OCI-LY3 (cell line): ENCODE results near the gene TMEM9B.

Experiments
- CTCF ChIP-seq: fragments of 200-600, 300-600 bp; sonication (generic); IDR thresholded peaks from 2 replicates; pipeline ENCODE4 v1.5.1; 2014; ENCODE audit warnings: antibody characterized with exemption, low read length, low read depth
- EZH2phosphoT487 ChIP-seq: fragments of 200-600 bp; shearing (Covaris generic); IDR thresholded peaks from 2 replicates; pipeline ENCODE4 v1.6.1; 2018; ENCODE audit warnings: antibody characterized with exemption, mixed run types, low read depth

- TF ChIP-seq CTCF (no peak), EZH2phosphoT487 (no peak)
These were observed 47.0 kb downstream of the TMEM9B start for GRCh38 chr11:8917157-8917825.
